Adrenal gland (tissue), 12 donors: ENCODE data around the gene TPST1. TPM values are rescaled to one million over a fixed set of nuclear protein-coding genes. Genes with fewer than 3 reads are reported as not detected.
"Not testable (repeated sequence)": the region's sequence is repeated elsewhere in the genome, so short reads cannot be mapped to it uniquely, and the experiment has no call there.

ENCODE experiments used
- DNase-seq, 7 donors: peaks; one replicate each; pipeline ENCODE4 v3.0.0-alpha.2; 2019 to 2020
- H3K27ac ChIP-seq, 5 donors: fragments of 200-600 bp; sonication (generic) in 4 of 5; 1 replicate in 3 of 5; 2 replicates in 2 of 5; pipeline versions ENCODE4 v1.5.1 to v1.8.0; 2016 to 2020; ENCODE audit warnings: mild to moderate bottlenecking in 1 of 5
- H3K27me3 ChIP-seq: fragments of 200-600 bp; 2 replicates; pipeline ENCODE4 v1.8.0; 2021
- H3K36me3 ChIP-seq, 2 donors: fragments of 200-600 bp; replicated peaks in 1 of 2; 1 replicate in 1 of 2; 2 replicates in 1 of 2; pipeline versions ENCODE4 v1.5.1 to v1.8.0; 2018 to 2022
- H3K4me1 ChIP-seq, 2 donors: fragments of 200-600 bp; replicated peaks in 1 of 2; 1 replicate in 1 of 2; 2 replicates in 1 of 2; pipeline versions ENCODE4 v1.5.1 to v1.8.0; 2018 to 2021
- H3K4me3 ChIP-seq, 4 donors: fragments of 200-600 bp; sonication (generic) in 3 of 4; one replicate each; pipeline ENCODE4 v1.5.1; 2016 to 2018
- H3K9me3 ChIP-seq, 3 donors: fragments of 200-600 bp; sonication (generic) in 1 of 3; replicated peaks in 1 of 3; 1 replicate in 2 of 3; 2 replicates in 1 of 3; pipeline versions ENCODE4 v1.5.1 to v1.8.0; 2016 to 2021
- POLR2A ChIP-seq, 2 donors: fragments of 450-650 bp; IDR thresholded peaks; one replicate each; pipeline ENCODE4 v1.6.1; 2017; ENCODE audit warnings: antibody characterized with exemption in 2 of 2, mild to moderate bottlenecking in 2 of 2, moderate library complexity in 1 of 2
- WGBS, 4 donors: extraction: QIAGEN DNeasy Blood & Tissue Kit in 2 of 4; methylation state at CpG; one replicate each; pipeline versions ENCODE4 v1.1.5 to v1.1.7; 2013 to 2017; 5-methylcytosine and 5-hydroxymethylcytosine counted together
- intact Hi-C, 2 donors: fragments of 100-400 bp; cut with DNase I; formaldehyde crosslinking; loops; one replicate each; pipeline versions ENCODE4 v1.14.1 to v1.15.0; 2022 to 2023
- polyA plus RNA-seq, 3 donors: library from polyadenylated mRNA; stranded (reverse); fragments of 200-250 nt in 2 of 3; fragments of 350-450 nt in 1 of 3; fragmentation: Illumina TruSeq in 1 of 3; extraction: RNeasy Lipid Tissue Mini Kit (QIAGEN cat#74804) in 1 of 3; gene quantifications; one replicate each; pipeline ENCODE4 v1.2.3, GENCODE V29; 2013 to 2014
- total RNA-seq, 9 donors: library from RNA; depleted of rRNA in 4 of 9; stranded (reverse); fragments of >200 nt in 4 of 9; fragments of 120-200 nt in 1 of 9; fragmentation: NEBNext Ultra II Directional in 1 of 9; extraction: Animal tissue kit (Norgen Biotek cat#: 25700) in 1 of 9; gene quantifications; one replicate each; pipeline versions ENCODE4 v1.1.0 to v1.2.4, GENCODE V29; 2013 to 2023
- TF ChIP-seq, protein P1 (sequence below), 6 experiments: fragments of 450-650 bp in 4 of 6; fragments of 200-600 bp in 2 of 6; sonication (generic) in 1 of 6; IDR thresholded peaks; 1 replicate in 5 of 6; 2 replicates in 1 of 6; pipeline versions ENCODE4 v1.5.1 to v1.8.0; 2016 to 2021; ENCODE audit warnings: antibody characterized with exemption in 6 of 6, mild to moderate bottlenecking in 2 of 6, moderate library complexity in 1 of 6
- donor health status: healthy with polysubstance abuse.
- donor health status: Bipolar disorder and iron deficiency.
- donor health status: DM: yes; HTN: yes; CAD: no.
- donor health status: DM: no; HTN: no; CAD: no.
- donor health status: DM: no; HTN: no; CAD: no.
- donor health status: DM: yes; HTN: yes; CAD: no.

Gene TPST1
- total and polyA plus RNA-seq, 12 donors = 6.8 to 70.2 (median 27.2) TPM

DNA sequence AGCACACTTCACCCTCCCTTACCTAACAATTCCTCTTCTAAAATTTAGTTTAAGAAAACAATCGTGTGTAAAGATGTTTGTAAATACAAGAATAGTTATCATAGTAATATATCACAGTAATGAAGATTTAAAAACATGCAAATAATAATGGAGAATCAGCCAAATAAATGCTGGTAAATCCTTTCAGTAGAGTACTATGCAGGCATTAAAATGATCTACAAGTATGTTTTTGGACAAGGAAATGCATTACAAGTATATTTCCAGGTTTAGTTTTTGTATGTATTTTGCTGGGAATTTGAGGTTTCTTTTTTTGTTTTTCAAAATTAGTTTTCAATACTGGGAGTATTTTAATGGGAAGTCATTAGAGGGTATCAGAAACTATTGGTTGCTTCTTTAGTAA, 22.7 kb downstream of the TPST1 start:
- WGBS, 4 donors = 87 to 94% (median 92%) methylated on average over 1 of the region's 1 CpG
- Histone ChIP-seq H3K4me3 (no peak overlapping the region), H3K36me3 (no peaks in the 10 kb centered on the region), H3K27me3 (no peaks in the 10 kb centered on the region), H3K9me3 (no peaks in the 10 kb centered on the region), H3K27ac (no peak overlapping the region), H3K4me1 (peaks cover 1 to 2% of the 10 kb centered on the region in 2 donors)
- no peak for DNase-seq
- TF ChIP-seq, protein P1, sequence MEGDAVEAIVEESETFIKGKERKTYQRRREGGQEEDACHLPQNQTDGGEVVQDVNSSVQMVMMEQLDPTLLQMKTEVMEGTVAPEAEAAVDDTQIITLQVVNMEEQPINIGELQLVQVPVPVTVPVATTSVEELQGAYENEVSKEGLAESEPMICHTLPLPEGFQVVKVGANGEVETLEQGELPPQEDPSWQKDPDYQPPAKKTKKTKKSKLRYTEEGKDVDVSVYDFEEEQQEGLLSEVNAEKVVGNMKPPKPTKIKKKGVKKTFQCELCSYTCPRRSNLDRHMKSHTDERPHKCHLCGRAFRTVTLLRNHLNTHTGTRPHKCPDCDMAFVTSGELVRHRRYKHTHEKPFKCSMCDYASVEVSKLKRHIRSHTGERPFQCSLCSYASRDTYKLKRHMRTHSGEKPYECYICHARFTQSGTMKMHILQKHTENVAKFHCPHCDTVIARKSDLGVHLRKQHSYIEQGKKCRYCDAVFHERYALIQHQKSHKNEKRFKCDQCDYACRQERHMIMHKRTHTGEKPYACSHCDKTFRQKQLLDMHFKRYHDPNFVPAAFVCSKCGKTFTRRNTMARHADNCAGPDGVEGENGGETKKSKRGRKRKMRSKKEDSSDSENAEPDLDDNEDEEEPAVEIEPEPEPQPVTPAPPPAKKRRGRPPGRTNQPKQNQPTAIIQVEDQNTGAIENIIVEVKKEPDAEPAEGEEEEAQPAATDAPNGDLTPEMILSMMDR (IDR thresholded peaks at IDR 0.05) = no peak
- TF ChIP-seq POLR2A (IDR thresholded peaks at IDR 0.05) = no peak
- intact Hi-C loops = no loop called here

DNA sequence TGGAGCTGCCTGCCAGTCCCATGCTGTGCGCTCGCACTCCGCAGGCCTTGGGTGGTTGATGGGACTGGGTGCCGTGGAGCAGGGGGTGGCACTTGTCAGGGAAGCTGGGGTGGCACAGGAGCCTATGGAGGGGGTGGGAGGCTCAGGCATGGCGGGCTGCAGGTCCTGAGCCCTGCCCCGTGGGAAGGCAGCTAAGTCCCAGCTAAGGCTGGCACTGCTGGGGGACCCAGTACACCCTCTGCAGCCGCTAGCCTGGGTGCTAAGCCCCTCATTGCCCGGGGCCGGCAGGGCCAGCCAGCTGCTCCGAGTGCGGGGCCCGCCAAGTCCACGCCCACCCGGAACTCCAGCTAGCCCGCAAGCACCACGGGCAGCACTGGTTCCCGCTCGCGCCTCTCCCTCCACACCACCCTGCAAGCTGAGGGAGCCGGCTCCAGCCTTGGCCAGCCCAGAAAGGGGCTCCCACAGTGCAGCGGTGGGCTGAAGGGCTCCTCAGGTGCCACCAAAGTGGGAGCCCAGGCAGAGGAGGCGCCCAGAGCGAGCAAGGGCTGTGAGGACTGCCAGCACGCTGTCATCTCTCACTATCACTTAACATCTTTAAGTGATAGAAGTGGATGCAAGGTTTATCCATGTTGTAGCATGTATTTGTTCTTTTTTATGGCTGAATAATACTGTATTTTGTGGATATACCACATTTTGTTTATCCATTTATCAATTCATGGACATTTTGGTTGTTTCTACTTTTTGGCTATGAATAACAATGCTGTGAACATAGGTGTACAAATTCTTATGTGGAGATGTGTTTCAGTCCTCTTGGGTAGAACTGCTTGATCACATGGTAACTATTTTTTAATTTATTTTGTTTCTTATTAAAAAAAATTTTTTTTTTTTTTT, 26.4 kb downstream of the TPST1 start:
- H3K9me3 ChIP-seq, H3K27me3 ChIP-seq, DNase-seq, H3K4me3 ChIP-seq, H3K4me1 ChIP-seq, H3K36me3 ChIP-seq, intact Hi-C loops, H3K27ac ChIP-seq: not testable (repeated sequence)
- 97 to 99% (median 98%) methylated on average over 9 to 24 of the region's 24 CpGs for WGBS, 4 donors

DNA sequence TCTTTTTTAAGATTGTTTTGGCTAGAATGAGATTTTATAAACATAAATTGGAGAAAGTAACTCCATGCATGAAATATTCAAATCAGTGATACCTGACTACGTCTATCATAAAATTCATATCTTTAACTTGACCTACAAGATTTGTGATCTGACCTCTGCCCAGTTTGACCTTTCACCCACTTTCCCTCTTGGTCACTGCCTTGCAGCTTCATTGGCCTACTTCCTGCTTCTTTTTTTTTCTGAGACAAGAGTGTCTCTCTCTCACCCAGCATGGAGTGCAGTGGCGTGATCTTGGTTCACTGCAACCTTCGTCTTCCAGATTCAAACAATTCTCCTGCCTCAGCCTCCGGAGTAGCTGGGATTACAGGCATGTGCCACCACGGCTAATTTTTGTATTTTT, 28.5 kb downstream of the TPST1 start:
- Histone ChIP-seq H3K4me1 (peaks cover 0 to 4% of the 10 kb centered on the region in 2 donors), H3K9me3 (no peaks in the 10 kb centered on the region), H3K4me3 (no peak overlapping the region), H3K27ac (no peak overlapping the region), H3K36me3 (no peaks in the 10 kb centered on the region), H3K27me3 (no peaks in the 10 kb centered on the region)
- 78 to 88% (median 85%) methylated on average over 5 of the region's 5 CpGs for WGBS, 4 donors
- TF ChIP-seq POLR2A (IDR thresholded peaks at IDR 0.05) = no peak
- TF ChIP-seq, protein P1 (IDR thresholded peaks at IDR 0.05) = no peak
- intact Hi-C loops = no loop called here
- no peak for DNase-seq

DNA sequence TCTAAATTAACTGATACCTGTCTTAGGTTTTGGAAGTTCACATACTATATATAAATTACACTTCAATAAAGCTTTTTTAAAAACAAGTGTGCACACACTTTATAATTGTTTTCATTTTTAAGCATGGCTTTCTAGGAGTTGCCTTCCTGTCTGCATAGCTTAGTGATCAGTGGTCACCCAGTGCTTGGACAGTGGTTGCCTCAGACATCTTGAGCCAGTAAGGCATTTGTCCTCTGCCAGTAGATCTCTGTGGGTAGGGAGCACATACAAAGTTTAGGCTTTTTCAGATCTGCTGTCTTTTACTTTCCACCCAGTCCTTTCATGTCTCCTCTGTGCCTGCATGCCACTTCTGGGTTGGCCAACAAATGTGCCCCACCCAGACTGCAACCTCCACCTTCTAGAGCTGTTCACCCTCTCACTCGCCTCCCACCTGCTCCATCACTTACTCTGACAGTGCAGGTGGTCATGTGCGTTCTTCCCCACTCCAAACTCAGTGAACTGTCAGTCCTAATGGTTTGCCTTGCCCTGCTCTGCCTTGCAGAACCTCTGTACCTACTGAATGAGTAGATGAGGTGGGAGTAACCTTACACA, 31.7 kb downstream of the TPST1 start:
- Histone ChIP-seq H3K36me3 (no peaks in the 10 kb centered on the region), H3K4me1 (peaks cover 0 to 4% of the 10 kb centered on the region in 2 donors), H3K4me3 (no peak overlapping the region), H3K27ac (no peak overlapping the region), H3K9me3 (no peaks in the 10 kb centered on the region), H3K27me3 (no peaks in the 10 kb centered on the region)
- intact Hi-C loops = no loop called here
- TF ChIP-seq, protein P1 (IDR thresholded peaks at IDR 0.05) = no peak
- no peak for TF ChIP-seq POLR2A (IDR thresholded peaks at IDR 0.05)
- DNase-seq = no peak
- WGBS, 4 donors = 94 to 100% (median 96%) methylated on average over 2 of the region's 2 CpGs
